ENCODE results near the gene TMED8.

TMED8 gene

GRCh38 chr14:77290705-77291104 lies 86.2 kb downstream of the TMED8 start:
- Histone ChIP-seq H3K27ac (no peak overlapping the region), H3K36me3 (peaks cover 29% of the 10 kb centered on the region), H3K9me3 (ENCODE audit: severe bottlenecking) (no peaks in the 10 kb centered on the region), H3K27me3 (ENCODE audit: insufficient read depth, low read depth, severe bottlenecking) (no peaks in the 10 kb centered on the region), H3K4me3 (ENCODE audit: low read depth, low read length) (no peak overlapping the region)
- peak; percentile 43 for DNase-seq
- TF ChIP-seq CTCF (IDR thresholded peaks at IDR 0.05; ENCODE audit: low read depth, low read length): peak; percentile 48

DNA sequence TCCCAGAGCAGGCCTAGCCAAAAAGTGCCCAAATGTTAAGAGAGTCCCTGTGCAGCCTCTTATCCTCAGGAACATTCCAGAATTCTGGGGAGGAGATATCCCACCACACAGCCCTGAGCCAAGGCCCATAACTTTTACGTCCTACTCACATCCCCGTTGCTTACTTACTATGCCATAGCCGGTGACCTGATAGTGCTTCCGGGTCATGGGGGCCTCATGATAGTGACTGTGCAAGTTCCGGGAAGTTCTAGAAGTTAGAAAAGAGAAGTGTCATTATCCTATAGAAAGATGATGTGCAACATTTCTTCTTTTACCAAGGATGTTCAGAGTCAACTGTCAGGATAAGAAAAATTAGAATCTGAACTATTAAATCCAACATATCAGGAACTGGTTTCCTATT lies 90.3 kb downstream of the TMED8 start:
- H3K4me3 ChIP-seq (ENCODE audit: low read depth, low read length): no peak overlapping the region
- no peak for DNase-seq
- H3K9me3 ChIP-seq (ENCODE audit: severe bottlenecking): no peaks in the 10 kb centered on the region
- no peak overlapping the region for H3K27ac ChIP-seq
- no peak for TF ChIP-seq CTCF (IDR thresholded peaks at IDR 0.05; ENCODE audit: low read depth, low read length)
- H3K27me3 ChIP-seq (ENCODE audit: insufficient read depth, low read depth, severe bottlenecking): no peaks in the 10 kb centered on the region
- peaks cover 46% of the 10 kb centered on the region for H3K36me3 ChIP-seq
